Small intestine (tissue), 7 donors: ENCODE results near the gene GLRX. TPM values are rescaled to one million over a fixed set of nuclear protein-coding genes. Genes with fewer than 3 reads are reported as not detected.

ENCODE experiments used
- DNase-seq, 2 donors: peaks; one replicate each; pipeline versions ENCODE4 v3.0.0 to v3.0.0-alpha.2; 2013
- FAIRE-seq: peaks from 2 replicates; lab custom pipeline; 2012; peaks lifted over from hg19 to GRCh38; lab: Jason Lieb, UNC
- H3K27ac ChIP-seq, 3 donors: one replicate each; pipeline ENCODE4 v1.5.1; 2013; ENCODE audit warnings: low read length in 2 of 3, mild to moderate bottlenecking in 2 of 3, control low read depth in 1 of 3, inconsistent platforms in 1 of 3, low read depth in 1 of 3, moderate library complexity in 1 of 3
- H3K27me3 ChIP-seq, 3 donors: one replicate each; pipeline ENCODE4 v1.6.1; 2013; ENCODE audit warnings: low read length in 3 of 3, inconsistent platforms in 1 of 3; ENCODE audit not compliant: control insufficient read depth in 3 of 3, insufficient read depth in 3 of 3
- H3K36me3 ChIP-seq, 3 donors: one replicate each; pipeline ENCODE4 v1.6.1; 2013; ENCODE audit warnings: low read length in 3 of 3, inconsistent platforms in 1 of 3, low read depth in 1 of 3, mild to moderate bottlenecking in 1 of 3, moderate library complexity in 1 of 3; ENCODE audit not compliant: control insufficient read depth in 3 of 3, insufficient read depth in 2 of 3
- H3K4me1 ChIP-seq, 3 donors: one replicate each; pipeline ENCODE4 v1.6.1; 2013; ENCODE audit warnings: low read length in 2 of 3, inconsistent platforms in 1 of 3, low read depth in 1 of 3, mild to moderate bottlenecking in 1 of 3, moderate library complexity in 1 of 3; ENCODE audit not compliant: control insufficient read depth in 3 of 3, insufficient read depth in 2 of 3
- H3K4me3 ChIP-seq, 3 donors: one replicate each; pipeline ENCODE4 v1.5.1; 2013; ENCODE audit warnings: low read length in 3 of 3, control low read depth in 1 of 3, inconsistent platforms in 1 of 3, low read depth in 1 of 3, mild to moderate bottlenecking in 1 of 3, moderate library complexity in 1 of 3
- H3K9me3 ChIP-seq, 2 donors: one replicate each; pipeline ENCODE4 v1.6.1; 2013; ENCODE audit warnings: low read depth in 1 of 2, low read length in 1 of 2; ENCODE audit not compliant: control insufficient read depth in 2 of 2, insufficient read depth in 1 of 2
- WGBS, 3 donors: extraction: QIAGEN DNeasy Blood & Tissue Kit; methylation state at CpG; one replicate each; pipeline ENCODE4 v1.1.7; 2013; 5-methylcytosine and 5-hydroxymethylcytosine counted together
- polyA plus RNA-seq, 4 donors: library from polyadenylated mRNA; stranded (reverse) in 3 of 4; unstranded in 1 of 4; fragments of 200-250 nt in 3 of 4; fragments of 120-200 nt in 1 of 4; gene quantifications; one replicate each; pipeline versions ENCODE4 v1.2.1 to v1.2.3, GENCODE V29; 2013
- donor health status: healthy with polysubstance abuse.
- donor health status: control.
- donor health status: control.
- donor health status: Bipolar disorder and iron deficiency.
- donor health status: healthy.

Gene GLRX
- polyA plus RNA-seq, 4 donors, result 105 to 968 (median 443) TPM

GRCh38 chr5:95784514-95785302 is 37.8 kb downstream of the GLRX start:
- FAIRE-seq (no peak), DNase-seq (no peak)
- peaks cover 0 to 18% (median 2%) of the 10 kb centered on the region in 3 donors for H3K36me3 ChIP-seq
- H3K27me3 ChIP-seq, result no peaks in the 10 kb centered on the region
- H3K9me3 ChIP-seq, result no peaks in the 10 kb centered on the region
- peaks cover 0 to 4% (median 3%) of the 10 kb centered on the region in 3 donors for H3K4me1 ChIP-seq
- 88 to 93% (median 89%) methylated on average over 9 of the region's 9 CpGs for WGBS, 3 donors
- H3K27ac ChIP-seq, result no peak overlapping the region
- H3K4me3 ChIP-seq, result no peak overlapping the region

- Histone ChIP-seq H3K27me3 (no peaks in the 10 kb centered on the region), H3K4me3 (no peak overlapping the region), H3K9me3 (no peaks in the 10 kb centered on the region), H3K27ac (no peak overlapping the region), H3K4me1 (no peaks in the 10 kb centered on the region), H3K36me3 (peaks cover 0 to 22% (median 2%) of the 10 kb centered on the region in 3 donors)
- WGBS, 3 donors, result 94 to 97% (median 96%) methylated on average over 3 of the region's 3 CpGs
- DNase-seq (no peak), FAIRE-seq (no peak)
These were observed 38.9 kb downstream of the GLRX start for GRCh38 chr5:95783661-95784060.

- H3K27me3 ChIP-seq, result no peaks in the 10 kb centered on the region
- peaks cover 0 to 27% (median 2%) of the 10 kb centered on the region in 3 donors for H3K36me3 ChIP-seq
- FAIRE-seq (no peak), DNase-seq (no peak)
- no peak overlapping the region for H3K27ac ChIP-seq
- WGBS, 3 donors, result 91 to 94% (median 91%) methylated on average over 4 of the region's 4 CpGs
- no peaks in the 10 kb centered on the region for H3K4me1 ChIP-seq
- no peaks in the 10 kb centered on the region for H3K9me3 ChIP-seq
- no peak overlapping the region for H3K4me3 ChIP-seq
These were observed 40.3 kb downstream of the GLRX start for GRCh38 chr5:95782181-95782580.

- WGBS, 3 donors, result 17 to 32% (median 26%) methylated on average over 4 of the region's 4 CpGs
- Histone ChIP-seq H3K4me3 (no peak overlapping the region), H3K9me3 (no peaks in the 10 kb centered on the region), H3K27me3 (no peaks in the 10 kb centered on the region), H3K27ac (peak overlapping the region in 2 of 3 donors; percentile 30 to 48), H3K36me3 (peaks cover 0 to 30% (median 2%) of the 10 kb centered on the region in 3 donors), H3K4me1 (no peaks in the 10 kb centered on the region)
- DNase-seq (peak; percentile 87 to 88), FAIRE-seq (no peak)
These were observed 41.4 kb downstream of the GLRX start for GRCh38 chr5:95781101-95781583.

GRCh38 chr5:95780597-95780996 is 41.9 kb downstream of the GLRX start:
- Histone ChIP-seq H3K4me3 (no peak overlapping the region), H3K9me3 (no peaks in the 10 kb centered on the region), H3K4me1 (no peaks in the 10 kb centered on the region), H3K27ac (peak overlapping the region in 1 of 3 donors; percentile 48), H3K36me3 (peaks cover 0 to 32% (median 2%) of the 10 kb centered on the region in 3 donors), H3K27me3 (no peaks in the 10 kb centered on the region)
- no peak for FAIRE-seq
- peak in 1 of 2 donors; percentile 16 for DNase-seq
- WGBS, 3 donors, result 79 to 96% (median 84%) methylated on average over 7 of the region's 7 CpGs

- no peaks in the 10 kb centered on the region for H3K9me3 ChIP-seq
- H3K27ac ChIP-seq, result peak overlapping the region in 1 of 3 donors; percentile 6
- H3K36me3 ChIP-seq, result peaks cover 0 to 25% (median 0%) of the 10 kb centered on the region in 3 donors
- WGBS, 3 donors, result 57 to 61% (median 58%) methylated on average over 2 of the region's 2 CpGs
- FAIRE-seq, result no peak
- no peak overlapping the region for H3K4me3 ChIP-seq
- no peaks in the 10 kb centered on the region for H3K4me1 ChIP-seq
- H3K27me3 ChIP-seq, result no peaks in the 10 kb centered on the region
- no peak for DNase-seq
These were observed 42.9 kb downstream of the GLRX start for GRCh38 chr5:95779611-95780010.

- 76 to 82% (median 77%) methylated on average over 7 of the region's 7 CpGs for WGBS, 3 donors
These were observed 43.7 kb downstream of the GLRX start for GRCh38 chr5:95778713-95779436.

GRCh38 chr5:95777441-95777840 is 45.1 kb downstream of the GLRX start:
- FAIRE-seq, result no peak
- no peak overlapping the region for H3K4me3 ChIP-seq
- DNase-seq, result no peak
- no peaks in the 10 kb centered on the region for H3K27me3 ChIP-seq
- H3K9me3 ChIP-seq, result no peaks in the 10 kb centered on the region
- 96 to 99% (median 98%) methylated on average over 3 of the region's 3 CpGs for WGBS, 3 donors
- peaks cover 0 to 26% (median 0%) of the 10 kb centered on the region in 3 donors for H3K36me3 ChIP-seq
- no peak overlapping the region for H3K27ac ChIP-seq
- no peaks in the 10 kb centered on the region for H3K4me1 ChIP-seq

More at GRCh38 chr5:95778713-95779436, 43.7 kb downstream of the GLRX start:
- DNase-seq (no peak), FAIRE-seq (no peak)
- H3K9me3 ChIP-seq, result no peaks in the 10 kb centered on the region
- no peaks in the 10 kb centered on the region for H3K4me1 ChIP-seq
- peaks cover 0 to 24% (median 0%) of the 10 kb centered on the region in 3 donors for H3K36me3 ChIP-seq
- no peaks in the 10 kb centered on the region for H3K27me3 ChIP-seq
- H3K27ac ChIP-seq, result peak overlapping the region in 1 of 3 donors; percentile 6
- no peak overlapping the region for H3K4me3 ChIP-seq
